DMS114 treated with DMSO at 0.1 percent for 48 hours (cell line): ENCODE results near the gene MAN2B2.
"Not testable (repeated sequence)": the region's sequence is repeated elsewhere in the genome, so short reads cannot be mapped to it uniquely, and the experiment has no call there.

Source experiments
- DNase-seq: peaks from one replicate; lab custom pipeline; 2025; ENCODE audit not compliant: unreplicated experiment; lab: John Stamatoyannopoulos, UW

The MAN2B2 gene

DNA sequence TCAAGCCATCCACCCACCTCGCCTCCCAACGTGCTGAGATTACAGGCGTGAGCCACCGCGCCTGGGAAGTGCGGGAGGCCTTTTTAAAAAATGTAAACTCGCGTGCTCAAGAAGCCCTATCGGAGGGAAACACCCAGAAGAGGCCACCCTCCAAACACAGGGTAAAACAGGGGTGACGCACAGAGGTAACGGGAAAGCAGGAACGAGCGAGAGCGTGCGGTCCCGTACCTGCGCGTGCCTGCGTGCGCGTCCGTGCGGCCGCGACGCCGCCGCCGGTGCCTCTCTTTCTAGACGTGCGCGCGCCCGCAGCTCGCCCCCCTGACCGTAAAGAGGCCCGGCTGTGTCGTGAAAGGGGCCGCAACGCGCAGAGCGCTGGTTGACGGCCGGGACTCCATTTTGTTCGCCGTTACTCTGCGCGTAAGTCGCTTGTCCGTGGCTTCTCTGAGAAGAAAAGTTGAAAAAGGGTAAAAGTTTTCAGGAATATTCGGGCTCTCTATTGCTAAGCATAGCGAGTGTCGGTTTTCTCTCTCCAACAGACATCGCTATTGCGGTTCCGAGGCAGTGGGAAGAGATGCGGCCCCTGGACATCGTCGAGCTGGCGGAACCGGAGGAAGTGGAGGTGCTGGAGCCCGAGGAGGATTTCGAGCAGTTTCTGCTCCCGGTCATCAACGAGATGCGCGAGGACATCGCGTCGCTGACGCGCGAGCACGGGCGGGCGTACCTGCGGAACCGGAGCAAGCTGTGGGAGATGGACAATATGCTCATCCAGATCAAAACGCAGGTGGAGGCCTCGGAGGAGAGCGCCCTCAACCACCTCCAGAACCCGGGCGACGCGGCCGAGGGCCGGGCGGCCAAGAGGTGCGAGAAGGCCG is 65.5 kb downstream of the MAN2B2 start, which contains the start of gene MRFAP1:
TSS of gene MRFAP1 (plus strand) at position 394 of the 872 bp plus-strand sequence. CDS start at position 572, 178 bp downstream.
- peak; percentile 88 for DNase-seq

DNA sequence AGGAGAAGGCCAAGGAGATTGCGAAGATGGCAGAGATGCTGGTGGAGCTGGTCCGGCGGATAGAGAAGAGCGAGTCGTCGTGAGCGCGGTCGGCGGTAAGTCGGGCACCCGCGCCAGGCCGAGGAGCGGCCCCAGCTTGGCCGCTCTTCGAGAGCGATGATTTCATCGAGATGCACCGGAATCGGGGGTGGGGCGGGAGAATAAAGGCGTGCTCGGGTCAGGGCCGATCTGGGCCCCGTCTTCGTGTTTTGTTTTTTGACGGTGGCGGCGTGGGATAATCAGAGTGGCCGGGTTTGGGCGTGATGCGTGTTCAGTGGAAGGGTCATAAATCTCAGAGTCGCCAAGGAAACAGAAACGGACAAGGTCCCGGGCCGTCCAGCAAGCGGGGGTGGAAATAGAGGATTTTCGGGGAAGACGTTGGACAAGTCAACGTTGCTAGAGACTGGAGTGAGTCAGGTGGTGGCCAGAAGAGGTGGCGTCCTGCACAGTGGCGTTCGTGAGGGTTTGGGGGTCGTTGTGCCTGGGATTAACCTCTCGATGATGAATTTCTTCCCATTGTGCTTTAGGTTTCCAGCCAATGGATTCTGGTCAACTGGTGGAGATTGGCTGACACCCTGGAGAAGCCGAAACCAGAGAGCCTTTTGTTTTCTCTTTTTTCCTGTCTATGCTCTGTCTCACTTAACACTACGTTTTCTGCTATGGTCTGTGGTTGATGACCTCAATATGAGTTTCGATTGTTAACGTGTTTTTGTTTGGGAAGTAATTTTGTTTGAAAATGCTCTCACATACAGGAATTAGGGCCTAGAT is 66.4 kb downstream of the MAN2B2 start:
- DNase-seq: no peak

GRCh38 chr4:6641971-6642320 is 67.0 kb downstream of the MAN2B2 start:
- no peak for DNase-seq

DNA sequence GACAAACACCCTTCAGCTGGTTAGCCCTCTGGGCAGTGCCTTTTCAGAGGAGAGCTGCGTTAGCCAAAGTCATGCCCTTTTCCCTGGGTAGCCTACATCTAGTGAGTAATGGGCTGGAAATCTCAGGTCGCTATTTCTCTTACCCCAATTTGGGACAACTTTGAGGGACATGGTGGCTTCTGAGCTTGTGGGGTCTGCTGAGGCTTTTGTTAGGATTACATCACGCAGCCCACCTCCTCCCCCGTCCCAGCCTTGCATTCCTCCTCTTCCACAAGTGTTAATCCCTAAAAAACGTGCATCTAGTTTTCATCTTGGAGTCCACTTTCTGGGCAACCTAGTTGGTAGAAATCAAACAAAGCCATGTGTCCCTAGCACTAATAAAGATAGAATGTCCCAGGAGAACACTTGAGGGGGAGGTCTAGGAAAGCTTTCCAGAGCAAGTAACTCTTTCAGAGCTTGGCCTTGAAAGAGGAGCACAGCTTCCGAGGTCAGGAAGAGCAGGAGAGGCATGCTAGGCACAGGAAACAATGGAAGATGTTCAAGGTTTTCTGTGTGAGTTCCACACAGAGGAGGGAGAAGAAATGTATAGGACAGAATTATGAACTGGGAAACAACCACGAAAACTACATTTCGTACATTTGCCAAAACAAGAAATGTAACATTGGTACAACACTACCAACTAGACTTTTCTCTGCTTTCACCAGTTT is 68.3 kb downstream of the MAN2B2 start:
- DNase-seq: no peak

DNA sequence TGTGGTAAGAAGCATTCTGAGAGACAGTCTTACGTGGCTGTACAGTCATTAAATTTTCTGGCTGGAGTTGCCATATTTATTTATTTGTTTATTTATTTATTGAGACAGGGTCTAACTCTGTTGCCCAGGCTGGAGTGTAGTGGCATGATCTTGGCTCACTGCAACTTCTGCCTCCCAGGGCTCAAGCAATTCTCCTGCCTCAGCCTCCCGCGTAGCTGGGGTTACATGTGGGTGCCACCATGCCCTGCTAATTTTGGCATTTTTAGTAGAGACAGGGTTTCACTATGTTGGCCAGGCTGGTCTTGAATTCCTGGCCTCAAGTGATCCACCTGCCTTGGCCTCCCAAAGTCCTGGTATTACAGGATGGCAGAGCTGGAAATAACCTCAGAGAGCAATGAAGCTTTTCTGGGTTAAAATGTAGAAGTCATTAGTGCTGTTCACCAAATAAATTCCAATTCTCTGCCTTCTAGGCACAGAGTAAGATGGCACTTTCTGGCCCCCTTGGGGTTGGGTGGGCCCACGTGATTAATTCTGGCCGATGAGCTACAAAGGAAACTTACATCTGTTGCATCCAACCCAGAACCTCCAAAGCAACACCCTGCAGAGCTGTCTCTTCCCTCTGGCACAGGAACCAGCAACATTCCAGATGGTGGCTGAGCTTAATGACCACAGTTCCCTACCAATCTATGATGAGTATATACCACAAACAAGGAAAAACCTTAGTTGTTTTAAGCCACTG is 70.0 kb downstream of the MAN2B2 start:
- no peak for DNase-seq

- DNase-seq: no peak
Observed at GRCh38 chr4:6647169-6647568, 72.2 kb downstream of the MAN2B2 start.

GRCh38 chr4:6647582-6648230 is 72.7 kb downstream of the MAN2B2 start:
- no peak for DNase-seq

- DNase-seq: no peak
Observed at GRCh38 chr4:6649216-6649615, 74.2 kb downstream of the MAN2B2 start.

GRCh38 chr4:6654211-6654610 is 79.2 kb downstream of the MAN2B2 start:
- not testable (repeated sequence) for DNase-seq

GRCh38 chr4:6655291-6655690 is 80.3 kb downstream of the MAN2B2 start:
- not testable (repeated sequence) for DNase-seq

GRCh38 chr4:6655924-6656323 is 80.9 kb downstream of the MAN2B2 start:
- no peak for DNase-seq

- DNase-seq: no peak
Observed at GRCh38 chr4:6657242-6658208, 82.5 kb downstream of the MAN2B2 start.

- no peak for DNase-seq
Observed at GRCh38 chr4:6658209-6658595, 83.2 kb downstream of the MAN2B2 start.

DNA sequence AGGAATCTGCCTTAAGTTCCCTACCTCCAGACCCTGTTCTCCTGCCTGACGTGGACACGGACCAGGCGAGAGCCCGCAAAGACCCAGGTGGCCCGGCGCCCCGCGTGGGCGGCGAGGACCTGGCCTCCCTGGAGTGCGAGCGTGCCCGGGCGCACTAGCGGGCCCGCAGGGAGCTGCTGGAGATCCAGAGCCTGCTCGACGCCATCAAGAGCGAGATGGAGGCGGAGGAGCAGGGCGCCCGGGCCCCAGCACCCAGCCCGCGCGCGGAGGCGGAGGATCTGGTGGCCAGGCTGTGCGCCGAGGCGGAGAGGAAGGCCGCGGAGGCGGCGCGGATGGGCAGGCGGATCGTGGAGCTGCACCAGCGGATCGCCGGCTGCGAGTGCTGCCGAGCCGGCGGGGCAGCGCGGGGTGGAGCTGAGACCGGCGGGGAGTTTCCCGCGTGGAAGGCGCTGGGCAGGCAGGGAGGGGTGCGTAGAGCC is 83.6 kb downstream of the MAN2B2 start:
- no peak for DNase-seq

- no peak for DNase-seq
Observed at GRCh38 chr4:6659897-6660296, 84.9 kb downstream of the MAN2B2 start.

DNA sequence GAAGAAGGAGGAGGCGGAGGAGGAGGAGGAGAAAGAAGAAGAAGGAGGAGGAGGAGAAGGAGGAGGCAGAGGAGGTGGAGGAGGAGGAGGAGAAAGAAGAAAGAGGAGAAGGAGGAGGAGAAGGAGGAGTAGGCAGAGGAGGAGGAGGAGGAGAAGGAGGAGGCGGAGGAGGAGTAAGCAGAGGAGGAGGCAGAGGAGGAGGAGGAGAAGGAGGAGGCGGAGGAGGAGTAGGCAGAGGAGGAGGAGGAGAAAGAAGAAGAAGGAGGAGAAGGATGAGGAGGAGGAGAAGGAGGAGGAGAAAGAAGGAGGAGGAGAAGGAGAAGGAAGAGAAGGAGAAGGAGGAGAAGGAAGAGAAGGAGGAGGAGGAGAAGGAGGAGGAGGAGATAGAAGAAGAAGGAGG is 85.4 kb downstream of the MAN2B2 start:
- no peak for DNase-seq

GRCh38 chr4:6662591-6662990 is 87.6 kb downstream of the MAN2B2 start:
- no peak for DNase-seq

- DNase-seq: no peak
Observed at GRCh38 chr4:6663596-6664393, 88.8 kb downstream of the MAN2B2 start.
